ENCODE data around the gene PCNT. TPM values are rescaled to one million over a fixed set of nuclear protein-coding genes. Genes with fewer than 3 reads are reported as not detected.

PCNT gene
- total RNA-seq, 4 donors from 2014 or later: 200 to 431 (median 290) TPM

GRCh38 chr21:46334351-46335140, 10.6 kb downstream of the PCNT start:
- ATAC-seq: no peak
- intact Hi-C loops (cut with DNase I; ENCODE audit: low total_unique reads): no loop called here
- peaks cover 0 to 57% of the 10 kb centered on the region in 2 donors for H3K36me3 ChIP-seq

GRCh38 chr21:46336603-46337002, 12.6 kb downstream of the PCNT start:
- in situ Hi-C loops (cut with MboI; ENCODE audit: low sequenced_read_pairs in 4 of 4) (no loop called here), intact Hi-C loops (cut with DNase I; ENCODE audit: low total_unique reads) (no loop called here)
- no peak overlapping the region for H3K27ac ChIP-seq
- H3K9me3 ChIP-seq: no peaks in the 10 kb centered on the region
- DNase-seq: no peak
- no peaks in the 10 kb centered on the region for H3K4me1 ChIP-seq
- no peaks in the 10 kb centered on the region for H3K27me3 ChIP-seq
- ATAC-seq: no peak
- no peak overlapping the region for H3K4me3 ChIP-seq
- peaks cover 0 to 48% of the 10 kb centered on the region in 2 donors for H3K36me3 ChIP-seq
- TF ChIP-seq CTCF (IDR thresholded peaks at IDR 0.05 in 4 of 5, conservative IDR thresholded peaks at IDR 0.05 in 1 of 5): no peak
- no peak for TF ChIP-seq POLR2A (IDR thresholded peaks at IDR 0.05)

More at GRCh38 chr21:46334351-46335140, 10.6 kb downstream of the PCNT start:
- no peak for DNase-seq
- no peaks in the 10 kb centered on the region for H3K4me1 ChIP-seq
- H3K9me3 ChIP-seq: no peaks in the 10 kb centered on the region
- in situ Hi-C loops (cut with MboI; ENCODE audit: low sequenced_read_pairs in 4 of 4): no loop called here
- no peak overlapping the region for H3K4me3 ChIP-seq
- TF ChIP-seq POLR2A (IDR thresholded peaks at IDR 0.05): no peak
- TF ChIP-seq CTCF (IDR thresholded peaks at IDR 0.05 in 4 of 5, conservative IDR thresholded peaks at IDR 0.05 in 1 of 5): no peak
- no peaks in the 10 kb centered on the region for H3K27me3 ChIP-seq
- no peak overlapping the region for H3K27ac ChIP-seq

GRCh38 chr21:46340998-46341397, 17.0 kb downstream of the PCNT start:
- H3K36me3 ChIP-seq: peaks cover 0 to 37% of the 10 kb centered on the region in 2 donors
- H3K27ac ChIP-seq: peak overlapping the region; percentile 36 to 79 (median 66)
- ATAC-seq (no peak), DNase-seq (peak in 1 of 2 donors; percentile 45)
- H3K9me3 ChIP-seq: no peaks in the 10 kb centered on the region
- no peak overlapping the region for H3K4me3 ChIP-seq
- in situ Hi-C loops (cut with MboI; ENCODE audit: low sequenced_read_pairs in 4 of 4): loop anchor here in 1 of 4 donors (10.0 kb wide), 1 partner anchor 54 kb away; no protein-coding TSS in a partner anchor
- intact Hi-C loops (cut with DNase I; ENCODE audit: low total_unique reads): no loop called here
- TF ChIP-seq CTCF (IDR thresholded peaks at IDR 0.05 in 4 of 5, conservative IDR thresholded peaks at IDR 0.05 in 1 of 5) (no peak), POLR2A (IDR thresholded peaks at IDR 0.05) (no peak)
- H3K4me1 ChIP-seq: peaks cover 3 to 6% of the 10 kb centered on the region in 2 donors
- H3K27me3 ChIP-seq: no peaks in the 10 kb centered on the region

- in situ Hi-C loops (cut with MboI; ENCODE audit: low sequenced_read_pairs in 4 of 4) (loop anchor here in 1 of 4 donors (10.0 kb wide), 1 partner anchor 50 kb away; no protein-coding TSS in a partner anchor), intact Hi-C loops (cut with DNase I; ENCODE audit: low total_unique reads) (no loop called here)
- DNase-seq (no peak), ATAC-seq (no peak)
- no peak overlapping the region for H3K4me3 ChIP-seq
- peaks cover 0 to 27% of the 10 kb centered on the region in 2 donors for H3K36me3 ChIP-seq
- TF ChIP-seq POLR2A (IDR thresholded peaks at IDR 0.05) (no peak), CTCF (IDR thresholded peaks at IDR 0.05 in 4 of 5, conservative IDR thresholded peaks at IDR 0.05 in 1 of 5) (no peak)
- no peak overlapping the region for H3K27ac ChIP-seq
- H3K9me3 ChIP-seq: no peaks in the 10 kb centered on the region
- H3K27me3 ChIP-seq: no peaks in the 10 kb centered on the region
- H3K4me1 ChIP-seq: peaks cover 14 to 16% of the 10 kb centered on the region in 2 donors
Measured at GRCh38 chr21:46344219-46344915, 20.4 kb downstream of the PCNT start.
